Spinal cord (tissue), 10 donors: Measurements from ENCODE around the gene KRT6A. TPM values are rescaled to one million over a fixed set of nuclear protein-coding genes. Genes with fewer than 3 reads are reported as not detected.

Experiments used
- DNase-seq, 6 donors: peaks; one replicate each; pipeline versions ENCODE4 v3.0.0 to v3.0.0-alpha.2; 2013 to 2015; ENCODE audit warnings: low spot score in 6 of 6, low read depth in 4 of 6
- H3K27ac ChIP-seq: one replicate; pipeline ENCODE4 v1.5.1; 2013; ENCODE audit warnings: low read depth, low read length, control low read depth
- H3K27me3 ChIP-seq: one replicate; pipeline ENCODE4 v1.6.1; 2013; ENCODE audit warnings: low read length; ENCODE audit not compliant: control insufficient read depth, insufficient read depth
- H3K36me3 ChIP-seq: one replicate; pipeline ENCODE4 v1.6.1; 2013; ENCODE audit warnings: low read length; ENCODE audit not compliant: control insufficient read depth, insufficient read depth
- H3K4me1 ChIP-seq: one replicate; pipeline ENCODE4 v1.6.1; 2013; ENCODE audit warnings: low read length; ENCODE audit not compliant: control insufficient read depth, insufficient read depth
- H3K4me3 ChIP-seq: one replicate; pipeline ENCODE4 v1.5.1; 2013; ENCODE audit warnings: low read depth, low read length, control low read depth
- H3K9me3 ChIP-seq: one replicate; pipeline ENCODE4 v1.6.1; 2013; ENCODE audit warnings: low read length; ENCODE audit not compliant: control insufficient read depth, insufficient read depth
- WGBS: methylation state at CpG from one replicate; pipeline ENCODE4 v1.1.5; 2013; ENCODE audit warnings: missing lambda C conversion rate; ENCODE audit not compliant: insufficient coverage; 5-methylcytosine and 5-hydroxymethylcytosine counted together
- polyA plus RNA-seq, 2 donors: library from polyadenylated mRNA; unstranded; fragments of 120-200 nt; gene quantifications; one replicate each; pipeline ENCODE4 v1.2.1, GENCODE V29; 2013; ENCODE audit not compliant: insufficient read length in 2 of 2
- total RNA-seq, 2 donors: library from RNA; depleted of rRNA in 1 of 2; stranded (reverse); fragments of 120-200 nt in 1 of 2; fragments of >200 nt in 1 of 2; gene quantifications; one replicate each; pipeline versions ENCODE4 v1.2.3 to v1.2.4, GENCODE V29; 2013 to 2014
- donor health status: healthy.

Gene KRT6A
- total and polyA plus RNA-seq, 4 donors: not detected

- Histone ChIP-seq H3K4me3 (no peak overlapping the region), H3K27me3 (no peaks in the 10 kb centered on the region), H3K36me3 (no peaks in the 10 kb centered on the region), H3K4me1 (peaks cover 8% of the 10 kb centered on the region), H3K9me3 (no peaks in the 10 kb centered on the region), H3K27ac (no peak overlapping the region)
- DNase-seq: no peak
- 73% methylated on average over 7 of the region's 10 CpGs for WGBS
Observed at GRCh38 chr12:52533686-52534470, 40.8 kb upstream of the KRT6A start.

GRCh38 chr12:52532636-52533035 lies 39.6 kb upstream of the KRT6A start:
- Histone ChIP-seq H3K27ac (no peak overlapping the region), H3K4me3 (no peak overlapping the region), H3K27me3 (no peaks in the 10 kb centered on the region), H3K9me3 (no peaks in the 10 kb centered on the region), H3K4me1 (peaks cover 11% of the 10 kb centered on the region), H3K36me3 (no peaks in the 10 kb centered on the region)
- 78% methylated on average over 3 of the region's 4 CpGs for WGBS
- DNase-seq: no peak

GRCh38 chr12:52531566-52532300 lies 38.7 kb upstream of the KRT6A start:
- Histone ChIP-seq H3K27ac (no peak overlapping the region), H3K9me3 (no peaks in the 10 kb centered on the region), H3K27me3 (no peaks in the 10 kb centered on the region), H3K4me3 (no peak overlapping the region), H3K4me1 (peaks cover 11% of the 10 kb centered on the region), H3K36me3 (no peaks in the 10 kb centered on the region)
- DNase-seq: no peak
- 83% methylated on average over 10 of the region's 18 CpGs for WGBS

- no CpG with 5 or more reads among the region's 2 CpGs for WGBS
- Histone ChIP-seq H3K27me3 (no peaks in the 10 kb centered on the region), H3K4me3 (no peak overlapping the region), H3K36me3 (no peaks in the 10 kb centered on the region), H3K27ac (no peak overlapping the region), H3K4me1 (peaks cover 11% of the 10 kb centered on the region), H3K9me3 (no peaks in the 10 kb centered on the region)
- no peak for DNase-seq
Observed at GRCh38 chr12:52530905-52531304, 37.8 kb upstream of the KRT6A start.

GRCh38 chr12:52530366-52530765 lies 37.3 kb upstream of the KRT6A start:
- H3K36me3 ChIP-seq: no peaks in the 10 kb centered on the region
- WGBS: 79% methylated on average over 2 of the region's 2 CpGs
- H3K27me3 ChIP-seq: no peaks in the 10 kb centered on the region
- no peak overlapping the region for H3K27ac ChIP-seq
- H3K9me3 ChIP-seq: no peaks in the 10 kb centered on the region
- DNase-seq: no peak
- H3K4me1 ChIP-seq: peaks cover 11% of the 10 kb centered on the region
- H3K4me3 ChIP-seq: no peak overlapping the region

GRCh38 chr12:52529846-52530245 lies 36.8 kb upstream of the KRT6A start:
- Histone ChIP-seq H3K4me3 (no peak overlapping the region), H3K27me3 (no peaks in the 10 kb centered on the region), H3K27ac (no peak overlapping the region), H3K4me1 (peaks cover 11% of the 10 kb centered on the region), H3K9me3 (no peaks in the 10 kb centered on the region), H3K36me3 (no peaks in the 10 kb centered on the region)
- no peak for DNase-seq
- WGBS: 93% methylated on average over 4 of the region's 9 CpGs

GRCh38 chr12:52529417-52529816 lies 36.4 kb upstream of the KRT6A start:
- no peak overlapping the region for H3K4me3 ChIP-seq
- H3K27ac ChIP-seq: no peak overlapping the region
- H3K36me3 ChIP-seq: no peaks in the 10 kb centered on the region
- no peaks in the 10 kb centered on the region for H3K9me3 ChIP-seq
- DNase-seq: no peak
- 89% methylated on average over 2 of the region's 2 CpGs for WGBS
- no peaks in the 10 kb centered on the region for H3K27me3 ChIP-seq
- peaks cover 11% of the 10 kb centered on the region for H3K4me1 ChIP-seq

GRCh38 chr12:52528641-52529143 lies 35.6 kb upstream of the KRT6A start:
- peaks cover 11% of the 10 kb centered on the region for H3K4me1 ChIP-seq
- no peaks in the 10 kb centered on the region for H3K9me3 ChIP-seq
- DNase-seq: peak in 1 of 6 donors; percentile 26
- WGBS: 81% methylated on average over 8 of the region's 8 CpGs
- H3K4me3 ChIP-seq: no peak overlapping the region
- H3K27me3 ChIP-seq: no peaks in the 10 kb centered on the region
- H3K36me3 ChIP-seq: no peaks in the 10 kb centered on the region
- H3K27ac ChIP-seq: no peak overlapping the region

GRCh38 chr12:52527121-52527800 lies 34.2 kb upstream of the KRT6A start:
- Histone ChIP-seq H3K9me3 (no peaks in the 10 kb centered on the region), H3K4me3 (no peak overlapping the region), H3K27me3 (no peaks in the 10 kb centered on the region), H3K27ac (no peak overlapping the region), H3K4me1 (peaks cover 16% of the 10 kb centered on the region), H3K36me3 (no peaks in the 10 kb centered on the region)
- 85% methylated on average over 2 of the region's 4 CpGs for WGBS
- DNase-seq: no peak
